ENCODE data around the gene CHST14. TPM values are rescaled to one million over a fixed set of nuclear protein-coding genes. Genes with fewer than 3 reads are reported as not detected.

The CHST14 gene
- polyA plus RNA-seq, 1 experiment = 19.8 TPM

- H3K27me3 ChIP-seq (ENCODE audit: control insufficient read depth, insufficient read depth, low read length) = peaks cover 69% of the 10 kb centered on the region
These were observed 35.1 kb upstream of the CHST14 start for GRCh38 chr15:40435710-40436089.

GRCh38 chr15:40436116-40436891 is 34.5 kb upstream of the CHST14 start:
- no peak for DNase-seq (ENCODE audit: low read depth, low spot score)
- POLR2A ChIA-PET = interaction anchor here (1.3 kb wide), 1 partner anchor 14 kb away, joined by 3 read pairs; no protein-coding TSS in a partner anchor
- TF ChIP-seq CTCF (IDR thresholded peaks at IDR 0.05; ENCODE audit: low read depth, low read length) = no peak
- H3K9me3 ChIP-seq (ENCODE audit: control insufficient read depth, insufficient read depth, low read length) = no peaks in the 10 kb centered on the region; the same call in 1 of the 2 replicates
- CTCF ChIA-PET = interaction anchor here (0.6 kb wide), 1 partner anchor 9 kb away, joined by 6 read pairs; no protein-coding TSS in a partner anchor
- H3K4me3 ChIP-seq (ENCODE audit: low read depth, low read length) = peak overlapping the region; percentile 47
- H3K27me3 ChIP-seq (ENCODE audit: control insufficient read depth, insufficient read depth, low read length) = peaks cover 69% of the 10 kb centered on the region
- H3K27ac ChIP-seq (ENCODE audit: low read depth, low read length) = no peak overlapping the region

More at GRCh38 chr15:40435710-40436089, 35.1 kb upstream of the CHST14 start:
- no peaks in the 10 kb centered on the region; the same call in 1 of the 2 replicates for H3K9me3 ChIP-seq (ENCODE audit: control insufficient read depth, insufficient read depth, low read length)
- ChIA-PET CTCF (no interaction called here), POLR2A (interaction anchor here (1.3 kb wide), 1 partner anchor 14 kb away, joined by 3 read pairs; no protein-coding TSS in a partner anchor)
- peak overlapping the region; percentile 47; the same call in 1 of the 2 replicates for H3K4me3 ChIP-seq (ENCODE audit: low read depth, low read length)
- no peak overlapping the region for H3K27ac ChIP-seq (ENCODE audit: low read depth, low read length)
- no peak for TF ChIP-seq CTCF (IDR thresholded peaks at IDR 0.05; ENCODE audit: low read depth, low read length)
- no peak for DNase-seq (ENCODE audit: low read depth, low spot score)

DNA sequence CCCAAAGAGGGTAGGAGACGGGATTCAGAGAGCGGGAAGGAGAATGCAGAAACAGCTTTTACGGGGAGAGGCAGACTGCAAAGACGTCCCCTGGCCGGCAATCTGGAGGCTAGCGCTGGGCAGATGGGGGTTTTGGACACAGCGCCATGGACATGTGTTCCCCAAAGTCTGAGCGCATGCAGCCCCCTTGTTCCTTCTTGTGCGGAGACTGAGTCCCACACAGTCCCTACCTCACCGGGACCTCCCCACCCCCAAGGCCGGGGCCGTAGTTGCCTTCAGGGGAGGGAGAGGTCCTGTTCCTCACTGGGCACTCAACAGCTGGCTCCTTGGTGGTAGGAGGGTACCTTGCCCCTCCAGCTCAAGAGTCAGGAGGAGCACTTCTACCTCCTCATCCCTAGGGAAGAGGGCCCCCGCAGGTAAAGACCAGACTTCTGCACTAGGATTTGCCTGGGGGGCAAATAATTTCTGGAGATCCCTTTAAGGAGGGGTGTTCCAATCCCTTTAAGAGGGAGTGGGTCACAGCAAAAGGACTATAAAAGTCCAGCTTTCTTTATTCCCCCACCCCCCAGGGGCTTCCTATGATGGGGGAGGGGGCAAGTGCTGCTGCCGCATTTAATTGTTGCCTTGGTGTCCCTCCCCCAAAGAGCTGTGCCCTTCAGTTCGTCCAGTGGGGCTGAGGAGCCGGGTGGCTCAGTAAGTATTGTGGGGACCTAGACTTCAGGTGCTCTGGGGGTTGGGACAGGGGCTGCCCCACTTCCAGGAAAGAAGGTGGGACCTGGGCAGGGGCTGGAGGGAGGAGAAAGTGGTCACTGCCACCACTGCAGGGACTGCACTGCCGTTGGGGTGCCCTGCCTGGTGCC is 33.7 kb upstream of the CHST14 start:
- Histone ChIP-seq H3K27ac (ENCODE audit: low read depth, low read length) (no peak overlapping the region), H3K4me3 (ENCODE audit: low read depth, low read length) (peak overlapping the region; percentile 47), H3K27me3 (ENCODE audit: control insufficient read depth, insufficient read depth, low read length) (peaks cover 68% of the 10 kb centered on the region), H3K9me3 (ENCODE audit: control insufficient read depth, insufficient read depth, low read length) (no peaks in the 10 kb centered on the region; the same call in 1 of the 2 replicates)
- no peak for DNase-seq (ENCODE audit: low read depth, low spot score)
- ChIA-PET POLR2A (no interaction called here), CTCF (interaction anchor here (1.1 kb wide), 1 partner anchor 14 kb away, joined by 6 read pairs; no protein-coding TSS in a partner anchor)
- TF ChIP-seq CTCF (IDR thresholded peaks at IDR 0.05; ENCODE audit: low read depth, low read length) = no peak

DNA sequence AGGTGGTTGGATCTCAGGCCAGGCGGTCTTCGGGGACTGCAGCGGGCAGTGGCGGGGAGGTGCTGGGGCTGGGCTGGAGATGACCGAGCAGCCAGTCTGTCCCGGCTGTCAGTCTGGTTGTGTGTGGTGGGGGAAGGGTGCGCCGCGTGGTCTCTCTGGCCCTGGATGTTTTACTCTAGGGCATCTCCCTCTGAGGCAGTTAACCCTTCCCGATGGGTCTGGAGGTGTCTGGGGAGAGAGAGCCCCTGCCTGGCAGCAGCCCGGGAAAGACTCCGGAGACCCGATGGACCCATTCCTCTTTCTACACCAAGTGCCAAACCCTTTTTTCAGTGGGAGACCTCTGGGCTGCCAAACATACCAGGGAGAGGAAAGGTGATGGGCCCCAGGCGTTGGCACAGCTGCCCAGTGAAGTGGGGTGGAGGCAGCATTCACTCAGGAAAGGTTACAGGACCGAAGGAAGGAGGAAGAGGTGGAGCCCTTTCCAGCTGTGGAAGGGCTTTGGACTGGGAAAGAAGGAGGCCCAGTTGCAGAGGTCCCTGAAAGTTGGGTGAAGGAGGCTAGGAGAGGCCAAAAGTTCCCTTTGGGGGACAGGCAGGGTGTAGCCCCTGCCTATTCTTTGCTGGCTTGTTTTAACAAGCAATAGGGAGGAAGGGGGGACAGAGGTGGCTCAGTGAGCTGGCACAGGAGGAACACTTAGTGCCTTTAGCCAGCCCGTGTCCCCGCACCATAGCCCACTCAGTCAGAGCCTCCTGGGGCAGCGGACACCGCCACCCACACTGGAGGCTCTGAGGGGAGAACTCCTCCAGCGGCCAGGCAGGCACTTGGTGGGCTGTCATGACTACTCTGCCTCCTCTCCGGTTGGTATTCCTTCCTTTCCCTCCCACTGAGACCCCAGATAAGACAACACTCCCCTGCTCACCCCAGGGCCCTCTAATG is 32.8 kb upstream of the CHST14 start:
- Histone ChIP-seq H3K4me3 (ENCODE audit: low read depth, low read length) (no peak overlapping the region), H3K27me3 (ENCODE audit: control insufficient read depth, insufficient read depth, low read length) (peaks cover 64% of the 10 kb centered on the region), H3K9me3 (ENCODE audit: control insufficient read depth, insufficient read depth, low read length) (no peaks in the 10 kb centered on the region; the same call in 1 of the 2 replicates), H3K27ac (ENCODE audit: low read depth, low read length) (no peak overlapping the region)
- no peak for DNase-seq (ENCODE audit: low read depth, low spot score)
- ChIA-PET CTCF (interaction anchor here (1.1 kb wide), 1 partner anchor 15 kb away, joined by 6 read pairs; no protein-coding TSS in a partner anchor), POLR2A (no interaction called here)
- TF ChIP-seq CTCF (IDR thresholded peaks at IDR 0.05; ENCODE audit: low read depth, low read length) = no peak

All from AG04450 (cell line).